Astrocyte (in vitro differentiated cells and primary cell): Measurements from ENCODE around the gene HGFAC.

Experiments used
- EZH2 ChIP-seq: IDR thresholded peaks from 2 replicates; pipeline ENCODE4 v1.6.1; 2012; ENCODE audit warnings: mild to moderate bottlenecking, low read length, inconsistent platforms; ENCODE audit not compliant: insufficient read depth
- TF ChIP-seq, protein P1 (sequence below): IDR thresholded peaks from 2 replicates; pipeline ENCODE4 v1.5.1; 2011; ENCODE audit warnings: low read depth, mild to moderate bottlenecking, inconsistent platforms, low read length, moderate library complexity; ENCODE audit not compliant: insufficient read depth

DNA sequence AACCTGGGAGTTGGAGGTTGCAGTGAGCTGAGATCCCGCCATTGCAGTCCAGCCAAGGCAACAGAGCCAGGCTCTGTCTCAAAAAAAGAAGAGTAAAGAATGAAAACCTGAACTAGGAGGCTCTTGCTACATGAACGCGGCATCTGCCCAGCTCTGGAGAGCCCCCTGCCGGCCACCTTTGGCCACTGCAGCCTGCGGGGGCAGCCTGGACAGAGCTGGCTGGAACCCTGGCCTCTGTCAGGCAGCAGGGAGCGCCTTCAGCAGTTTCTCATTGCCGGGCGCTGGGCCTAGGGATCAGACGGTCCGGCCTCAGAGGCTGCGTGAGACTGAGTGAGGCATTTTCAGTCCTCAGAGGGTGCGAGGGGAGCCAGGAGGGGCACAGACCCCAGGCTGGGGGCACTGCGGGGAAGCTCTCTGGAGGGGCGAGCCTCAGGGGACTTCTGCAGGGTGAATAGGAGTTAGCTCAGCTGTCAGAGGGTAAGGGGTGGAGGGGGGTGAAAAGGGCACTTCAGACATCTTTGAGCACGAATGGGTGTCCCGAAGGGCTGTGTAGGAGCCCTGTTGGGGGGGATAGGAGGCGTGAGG is 38.9 kb downstream of the HGFAC start:
- TF ChIP-seq, protein P1, sequence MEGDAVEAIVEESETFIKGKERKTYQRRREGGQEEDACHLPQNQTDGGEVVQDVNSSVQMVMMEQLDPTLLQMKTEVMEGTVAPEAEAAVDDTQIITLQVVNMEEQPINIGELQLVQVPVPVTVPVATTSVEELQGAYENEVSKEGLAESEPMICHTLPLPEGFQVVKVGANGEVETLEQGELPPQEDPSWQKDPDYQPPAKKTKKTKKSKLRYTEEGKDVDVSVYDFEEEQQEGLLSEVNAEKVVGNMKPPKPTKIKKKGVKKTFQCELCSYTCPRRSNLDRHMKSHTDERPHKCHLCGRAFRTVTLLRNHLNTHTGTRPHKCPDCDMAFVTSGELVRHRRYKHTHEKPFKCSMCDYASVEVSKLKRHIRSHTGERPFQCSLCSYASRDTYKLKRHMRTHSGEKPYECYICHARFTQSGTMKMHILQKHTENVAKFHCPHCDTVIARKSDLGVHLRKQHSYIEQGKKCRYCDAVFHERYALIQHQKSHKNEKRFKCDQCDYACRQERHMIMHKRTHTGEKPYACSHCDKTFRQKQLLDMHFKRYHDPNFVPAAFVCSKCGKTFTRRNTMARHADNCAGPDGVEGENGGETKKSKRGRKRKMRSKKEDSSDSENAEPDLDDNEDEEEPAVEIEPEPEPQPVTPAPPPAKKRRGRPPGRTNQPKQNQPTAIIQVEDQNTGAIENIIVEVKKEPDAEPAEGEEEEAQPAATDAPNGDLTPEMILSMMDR: peak; percentile 91
- no peak for TF ChIP-seq EZH2
